Lung (tissue), 12 donors: ENCODE measurements around the gene SCAANT1. TPM values are rescaled to one million over a fixed set of nuclear protein-coding genes. Genes with fewer than 3 reads are reported as not detected.

ENCODE experiments used
- ATAC-seq: fragments of 200-7000 bp; cut with Tn5 transposase; one replicate; pipeline ENCODE4 v1.9.1; 2020; ENCODE audit warnings: moderate number of reproducible peaks; ENCODE audit not compliant: insufficient read depth, low FRiP score
- DNase-seq, 3 donors: peaks; one replicate each; pipeline ENCODE4 v3.0.0-alpha.2; 2013 to 2017
- H3K27ac ChIP-seq, 2 donors: one replicate each; pipeline ENCODE4 v1.5.1; 2013; ENCODE audit warnings: mild to moderate bottlenecking in 2 of 2, moderate library complexity in 2 of 2, control low read depth in 1 of 2, inconsistent platforms in 1 of 2, low read depth in 1 of 2, low read length in 1 of 2
- H3K27me3 ChIP-seq, 3 donors: one replicate each; pipeline ENCODE4 v1.5.1; 2013; ENCODE audit warnings: low read length in 2 of 3; ENCODE audit not compliant: control insufficient read depth in 3 of 3, insufficient read depth in 3 of 3
- H3K36me3 ChIP-seq, 4 donors: one replicate each; pipeline ENCODE4 v1.5.1; 2013; ENCODE audit warnings: low read length in 4 of 4, mild to moderate bottlenecking in 1 of 4, moderate library complexity in 1 of 4; ENCODE audit not compliant: control insufficient read depth in 4 of 4, insufficient read depth in 4 of 4
- H3K4me1 ChIP-seq, 5 donors: one replicate each; pipeline ENCODE4 v1.5.1; 2013; ENCODE audit warnings: low read length in 5 of 5, mild to moderate bottlenecking in 2 of 5, moderate library complexity in 1 of 5; ENCODE audit not compliant: control insufficient read depth in 5 of 5, insufficient read depth in 5 of 5
- H3K4me3 ChIP-seq: one replicate; pipeline ENCODE4 v1.5.1; 2013; ENCODE audit warnings: mild to moderate bottlenecking, control low read depth, moderate library complexity
- H3K9ac ChIP-seq, 2 donors: one replicate each; pipeline ENCODE4 v1.5.1; 2013; ENCODE audit warnings: low read length in 2 of 2, control low read depth in 1 of 2; ENCODE audit not compliant: insufficient read depth in 1 of 2
- H3K9me3 ChIP-seq, 4 donors: one replicate each; pipeline ENCODE4 v1.5.1; 2013; ENCODE audit warnings: low read length in 3 of 4, mild to moderate bottlenecking in 1 of 4, moderate library complexity in 1 of 4; ENCODE audit not compliant: control insufficient read depth in 4 of 4, insufficient read depth in 3 of 4
- CTCF ChIP-seq: IDR thresholded peaks from 2 replicates; pipeline ENCODE4 v1.5.1; 2012; ENCODE audit warnings: mild to moderate bottlenecking; ENCODE audit errors: control extremely low read depth, extremely low read depth
- WGBS, 2 donors: extraction: QIAGEN DNeasy Blood & Tissue Kit; methylation state at CpG; one replicate each; pipeline ENCODE4 v1.1.7; 2013; 5-methylcytosine and 5-hydroxymethylcytosine counted together
- polyA plus RNA-seq, 2 donors: library from polyadenylated mRNA; stranded (reverse); fragments of 200-250 nt; gene quantifications; one replicate each; pipeline ENCODE4 v1.2.1, GENCODE V29; 2013
- total RNA-seq, 2 donors: library from RNA; depleted of rRNA in 1 of 2; stranded (reverse); fragments of >200 nt in 1 of 2; gene quantifications; one replicate each; pipeline ENCODE4 v1.2.1, GENCODE V29; 2014 to 2021
- donor health status: control.
- donor health status: control.
- donor health status: Bipolar disorder and iron deficiency.
- donor health status: healthy.
- donor health status: DM: yes; HTN: yes; CAD: no.

The SCAANT1 gene
- total and polyA plus RNA-seq, 4 donors: not detected

GRCh38 chr3:63950698-63951097, 38.5 kb upstream of the SCAANT1 start:
- peaks cover 12 to 24% (median 15%) of the 10 kb centered on the region in 5 donors for H3K4me1 ChIP-seq
- WGBS, 2 donors: 70 to 75% methylated on average over 1 of the region's 1 CpG
- no peak for TF ChIP-seq CTCF
- H3K9me3 ChIP-seq: no peaks in the 10 kb centered on the region
- H3K27me3 ChIP-seq: no peaks in the 10 kb centered on the region
- no peak overlapping the region for H3K4me3 ChIP-seq
- no peak for ATAC-seq
- peak overlapping the region in 1 of 2 donors; percentile 24 for H3K9ac ChIP-seq
- H3K36me3 ChIP-seq: peaks cover 5 to 11% (median 10%) of the 10 kb centered on the region in 4 donors
- DNase-seq: no peak
- no peak overlapping the region for H3K27ac ChIP-seq

- Histone ChIP-seq H3K9me3 (no peaks in the 10 kb centered on the region), H3K36me3 (peaks cover 2 to 6% (median 5%) of the 10 kb centered on the region in 4 donors), H3K4me3 (no peak overlapping the region), H3K27ac (no peak overlapping the region), H3K4me1 (peaks cover 9 to 29% (median 23%) of the 10 kb centered on the region in 5 donors), H3K9ac (no peak overlapping the region), H3K27me3 (no peaks in the 10 kb centered on the region)
- WGBS, 2 donors: 81 to 87% methylated on average over 2 of the region's 2 CpGs
- peak; percentile 33 to 82 (median 79) for DNase-seq
- no peak for TF ChIP-seq CTCF
- no peak for ATAC-seq
These were observed 36.8 kb upstream of the SCAANT1 start for GRCh38 chr3:63949005-63949404.

- DNase-seq: no peak
- ATAC-seq: no peak
- Histone ChIP-seq H3K9ac (no peak overlapping the region), H3K9me3 (no peaks in the 10 kb centered on the region), H3K4me1 (peaks cover 11 to 29% (median 25%) of the 10 kb centered on the region in 5 donors), H3K27me3 (no peaks in the 10 kb centered on the region), H3K36me3 (peaks cover 0 to 2% (median 1%) of the 10 kb centered on the region in 4 donors), H3K4me3 (no peak overlapping the region), H3K27ac (no peak overlapping the region)
- WGBS, 2 donors: 86 to 88% methylated on average over 2 of the region's 2 CpGs
- no peak for TF ChIP-seq CTCF
These were observed 35.4 kb upstream of the SCAANT1 start for GRCh38 chr3:63947594-63947993.

- Histone ChIP-seq H3K9me3 (no peaks in the 10 kb centered on the region), H3K4me3 (no peak overlapping the region), H3K36me3 (peaks cover 0 to 4% (median 1%) of the 10 kb centered on the region in 4 donors), H3K27ac (no peak overlapping the region), H3K27me3 (no peaks in the 10 kb centered on the region), H3K9ac (no peak overlapping the region), H3K4me1 (peaks cover 11 to 28% (median 25%) of the 10 kb centered on the region in 5 donors)
- DNase-seq (no peak), ATAC-seq (no peak)
- WGBS, 2 donors: 87 to 98% methylated on average over 2 of the region's 2 CpGs
- no peak for TF ChIP-seq CTCF
These were observed 34.6 kb upstream of the SCAANT1 start for GRCh38 chr3:63946753-63947152.
